C4-2B (cell line): ENCODE measurements around the gene PPP6R3.

ENCODE experiments used
- CTCF ChIP-seq: fragments of 450-650 bp; conservative IDR thresholded peaks from 2 replicates; pipeline ENCODE4 v1.5.1; 2017; ENCODE audit warnings: mild to moderate bottlenecking
- ZFX ChIP-seq: fragments of 450-650 bp; IDR thresholded peaks from 2 replicates; pipeline ENCODE4 v1.6.1; 2017

- TF ChIP-seq CTCF (no peak), ZFX (no peak)
Measured at GRCh38 chr11:68539395-68539794, 78.8 kb downstream of the PPP6R3 start.
